ENCODE data around the gene MAP1LC3B2. TPM values are rescaled to one million over a fixed set of nuclear protein-coding genes. Genes with fewer than 3 reads are reported as not detected.

Gene MAP1LC3B2
- total RNA-seq, 2 experiments from 2014 or later = 0.54 to 1.7 TPM

DNA sequence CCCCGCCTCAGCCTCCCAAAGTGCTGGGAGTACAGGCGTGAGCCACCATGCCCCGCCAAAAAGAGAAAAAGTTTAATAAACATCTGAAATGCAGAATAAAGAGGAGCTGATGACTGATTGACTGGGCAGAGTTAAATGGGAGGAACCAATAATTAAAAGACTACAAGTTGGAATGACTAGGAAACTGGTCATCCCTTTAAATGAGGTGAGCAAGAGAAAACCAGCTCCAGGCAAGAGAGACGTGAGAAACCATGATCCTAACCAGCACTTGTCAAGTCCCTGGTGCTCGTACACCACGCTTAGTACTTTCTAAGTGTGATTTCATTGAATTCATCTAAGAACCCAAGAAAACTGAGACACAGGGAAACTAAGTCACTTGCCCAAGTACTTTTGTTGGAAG lies 47.9 kb downstream of the MAP1LC3B2 start:
- Mint-ChIP-seq H3K36me3 (no peaks in the 10 kb centered on the region), H3K4me3 (no peak overlapping the region), H3K27me3 (peaks cover 13% of the 10 kb centered on the region), H3K27ac (no peak overlapping the region), H3K9me3 (ENCODE audit: low read depth) (no peaks in the 10 kb centered on the region), H3K4me1 (peaks cover 16% of the 10 kb centered on the region)
- CTCF ChIA-PET = interaction anchor here (0.6 kb wide), 1 partner anchor 139 kb away, joined by 3 read pairs; no protein-coding TSS in a partner anchor
- ATAC-seq (no peak), DNase-seq (no peak)

- DNase-seq = peak; percentile 48
- CTCF ChIA-PET = interaction anchor here (0.7 to 2.6 kb wide), 9 partner anchors 9 to 626 kb away, joined by 3 to 10 read pairs (median 3); no protein-coding TSS in a partner anchor
- Mint-ChIP-seq H3K9me3 (ENCODE audit: low read depth) (no peaks in the 10 kb centered on the region), H3K4me3 (no peak overlapping the region), H3K27ac (no peak overlapping the region), H3K4me1 (peaks cover 11% of the 10 kb centered on the region), H3K27me3 (peaks cover 15% of the 10 kb centered on the region), H3K36me3 (no peaks in the 10 kb centered on the region)
- ATAC-seq = no peak
These were observed 50.3 kb downstream of the MAP1LC3B2 start for GRCh38 chr12:116609319-116610114.

- Mint-ChIP-seq H3K27ac (no peak overlapping the region), H3K4me1 (peaks cover 9% of the 10 kb centered on the region), H3K27me3 (peaks cover 8% of the 10 kb centered on the region), H3K4me3 (no peak overlapping the region), H3K36me3 (no peaks in the 10 kb centered on the region), H3K9me3 (ENCODE audit: low read depth) (no peaks in the 10 kb centered on the region)
- peak; percentile 64 for ATAC-seq
- DNase-seq = peak; percentile 53
- CTCF ChIA-PET = interaction anchor here (1.2 to 2.6 kb wide), 2 partner anchors 11 to 474 kb away, joined by 4 to 10 read pairs; no protein-coding TSS in a partner anchor
These were observed 51.9 kb downstream of the MAP1LC3B2 start for GRCh38 chr12:116610971-116611541.

DNA sequence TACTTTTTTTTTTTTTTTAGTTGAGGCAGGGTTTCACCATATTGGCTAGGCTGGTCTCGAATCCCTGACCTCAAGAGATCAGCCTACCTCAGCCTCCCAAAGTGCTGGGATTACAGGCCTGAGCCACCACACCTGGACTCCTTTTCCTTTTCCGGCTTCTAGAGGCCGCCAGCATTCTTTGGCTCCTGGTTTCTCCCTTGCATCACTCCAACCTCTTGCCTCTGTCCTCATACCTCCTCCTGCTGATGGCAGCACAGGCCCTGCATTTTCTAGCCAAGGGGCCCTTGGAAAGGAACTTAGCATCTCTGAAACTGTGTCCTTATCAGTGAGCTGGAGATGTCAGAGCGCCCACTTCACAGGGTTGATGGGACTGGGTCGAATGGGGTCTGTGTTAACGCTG lies 53.3 kb downstream of the MAP1LC3B2 start:
- peaks cover 5% of the 10 kb centered on the region for H3K27me3 Mint-ChIP-seq
- peaks cover 9% of the 10 kb centered on the region for H3K4me1 Mint-ChIP-seq
- no peak overlapping the region for H3K4me3 Mint-ChIP-seq
- DNase-seq (no peak), ATAC-seq (no peak)
- no peaks in the 10 kb centered on the region for H3K9me3 Mint-ChIP-seq (ENCODE audit: low read depth)
- no peak overlapping the region for H3K27ac Mint-ChIP-seq
- H3K36me3 Mint-ChIP-seq = no peaks in the 10 kb centered on the region
- CTCF ChIA-PET = no interaction called here

DNA sequence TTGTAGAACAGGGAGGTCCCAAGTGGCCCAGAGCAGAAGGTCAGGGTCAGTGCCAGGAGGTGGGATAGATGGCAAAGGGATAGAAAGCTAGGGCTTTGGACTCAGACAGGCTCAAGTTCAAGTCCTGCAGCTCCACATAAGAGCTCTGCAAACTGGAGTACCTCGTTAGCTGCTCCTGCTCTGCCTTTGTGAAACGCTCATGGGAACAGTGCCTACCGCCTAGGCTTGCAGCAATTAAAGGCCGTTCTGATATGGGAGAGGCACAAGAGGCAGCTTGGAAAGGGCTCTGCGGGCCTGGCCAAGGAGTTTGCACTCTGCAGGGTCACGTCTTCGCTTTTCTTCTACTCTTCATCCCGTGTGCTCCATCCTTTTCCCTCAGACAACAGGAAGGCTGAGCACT lies 54.1 kb downstream of the MAP1LC3B2 start:
- Mint-ChIP-seq H3K27ac (no peak overlapping the region), H3K27me3 (peaks cover 5% of the 10 kb centered on the region), H3K4me1 (peaks cover 9% of the 10 kb centered on the region), H3K9me3 (ENCODE audit: low read depth) (no peaks in the 10 kb centered on the region), H3K36me3 (no peaks in the 10 kb centered on the region), H3K4me3 (no peak overlapping the region)
- DNase-seq (no peak), ATAC-seq (no peak)
- CTCF ChIA-PET = interaction anchor here (1.7 kb wide), 1 partner anchor 12 kb away, joined by 8 read pairs; no protein-coding TSS in a partner anchor

- CTCF ChIA-PET = interaction anchor here (0.6 to 1.7 kb wide), 2 partner anchors 13 to 23 kb away, joined by 3 to 8 read pairs; no protein-coding TSS in a partner anchor
- H3K27me3 Mint-ChIP-seq = peaks cover 9% of the 10 kb centered on the region
- no peak overlapping the region for H3K4me3 Mint-ChIP-seq
- no peaks in the 10 kb centered on the region for H3K36me3 Mint-ChIP-seq
- no peak overlapping the region for H3K27ac Mint-ChIP-seq
- no peaks in the 10 kb centered on the region for H3K9me3 Mint-ChIP-seq (ENCODE audit: low read depth)
- DNase-seq (no peak), ATAC-seq (no peak)
- peaks cover 9% of the 10 kb centered on the region for H3K4me1 Mint-ChIP-seq
These were observed 55.2 kb downstream of the MAP1LC3B2 start for GRCh38 chr12:116614194-116614915.

DNA sequence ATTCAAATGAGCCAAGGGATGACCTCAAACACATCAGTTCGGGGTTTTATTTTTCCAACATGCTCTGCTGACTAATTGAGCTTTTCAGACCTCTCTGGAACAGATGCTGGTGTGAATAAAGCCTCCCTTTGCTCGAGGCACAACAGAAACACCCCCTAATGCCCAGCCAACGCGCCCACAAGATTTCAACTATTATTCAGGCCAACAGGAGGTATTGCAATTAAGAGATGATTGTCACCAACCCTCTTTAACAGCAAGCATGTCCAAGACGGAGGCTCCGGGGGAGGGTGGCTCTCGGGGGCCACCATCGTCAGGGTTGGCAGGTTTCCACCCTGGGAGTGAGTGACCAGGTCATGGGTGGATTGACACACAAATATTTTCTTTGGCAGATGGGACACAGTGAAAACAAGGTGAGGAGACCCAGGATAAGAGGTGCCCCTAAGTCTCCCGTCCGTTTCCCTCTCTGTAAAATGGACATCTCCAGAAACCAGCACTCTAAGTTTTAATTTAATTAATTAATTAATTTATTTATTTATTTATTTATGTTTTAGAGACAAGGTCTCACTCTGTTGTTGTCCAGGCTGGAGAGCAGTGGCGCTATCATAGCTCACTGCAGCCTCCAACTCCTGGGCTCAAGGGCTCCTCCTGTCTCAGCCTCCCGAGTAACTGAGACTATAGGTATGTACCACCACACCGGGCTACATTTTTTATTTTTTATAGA lies 56.1 kb downstream of the MAP1LC3B2 start:
- Mint-ChIP-seq H3K9me3 (ENCODE audit: low read depth) (no peaks in the 10 kb centered on the region), H3K36me3 (no peaks in the 10 kb centered on the region), H3K27me3 (peaks cover 13% of the 10 kb centered on the region), H3K4me3 (no peak overlapping the region), H3K4me1 (peaks cover 9% of the 10 kb centered on the region), H3K27ac (no peak overlapping the region)
- CTCF ChIA-PET = no interaction called here
- no peak for ATAC-seq
- no peak for DNase-seq

DNA sequence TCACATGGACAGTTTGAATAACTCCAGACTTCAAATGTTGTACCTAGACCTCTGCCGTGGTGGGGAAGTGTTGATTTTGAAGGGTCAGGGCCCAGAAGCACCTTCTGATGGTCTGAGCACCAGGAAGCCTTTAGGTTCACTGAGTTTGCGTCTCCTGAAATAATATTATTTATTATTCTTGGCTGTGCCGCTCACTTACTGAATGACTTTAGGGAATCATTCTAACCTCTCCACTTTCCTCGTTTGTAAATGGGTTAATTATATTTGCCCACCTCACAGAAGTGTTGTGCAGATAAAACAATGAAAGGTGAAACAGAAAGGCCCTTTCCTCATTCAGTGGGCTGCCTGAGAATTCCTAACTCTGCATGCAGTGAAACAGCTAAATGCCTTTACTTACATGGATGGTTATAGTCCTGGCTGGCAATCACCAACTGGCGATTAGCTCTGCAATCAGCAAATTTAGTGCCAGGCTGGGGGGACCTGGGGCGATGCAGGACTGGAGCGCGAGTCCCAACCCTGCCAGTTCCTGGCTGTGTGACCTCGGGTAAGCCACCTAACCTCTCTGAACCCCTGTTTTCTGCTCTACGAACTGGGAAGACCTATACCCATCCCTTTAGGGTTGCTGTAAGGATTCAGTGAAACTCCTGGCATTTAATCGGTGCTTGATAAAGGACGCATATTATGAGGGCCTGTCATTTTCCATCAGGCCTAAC lies 57.5 kb downstream of the MAP1LC3B2 start:
- Mint-ChIP-seq H3K9me3 (ENCODE audit: low read depth) (no peaks in the 10 kb centered on the region), H3K27me3 (peaks cover 16% of the 10 kb centered on the region), H3K27ac (no peak overlapping the region), H3K4me1 (no peaks in the 10 kb centered on the region), H3K36me3 (no peaks in the 10 kb centered on the region), H3K4me3 (no peak overlapping the region)
- CTCF ChIA-PET = interaction anchor here (0.5 kb wide), 1 partner anchor 426 kb away, joined by 3 read pairs; no protein-coding TSS in a partner anchor
- DNase-seq = no peak
- no peak for ATAC-seq

DNA sequence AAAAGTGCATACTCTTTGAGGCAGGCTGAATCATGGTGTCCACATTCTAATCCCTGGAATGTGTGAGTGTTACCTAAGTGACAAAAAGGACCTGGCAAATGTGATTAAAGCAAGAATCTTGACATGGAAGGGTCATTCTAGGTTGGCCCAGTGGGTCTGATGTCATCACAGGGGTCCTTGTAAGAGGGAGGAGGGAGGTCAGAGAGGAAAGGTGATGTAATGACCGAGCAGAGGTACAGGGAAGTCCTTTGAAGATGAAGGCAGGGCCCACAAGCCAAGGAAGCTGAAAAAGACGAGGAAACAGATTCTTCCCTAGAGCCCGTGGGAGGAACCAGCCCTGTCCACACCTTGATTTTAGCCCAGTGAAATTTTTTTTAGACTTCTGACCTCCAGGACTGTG lies 60.1 kb downstream of the MAP1LC3B2 start:
- ATAC-seq = no peak
- Mint-ChIP-seq H3K27ac (no peak overlapping the region), H3K36me3 (no peaks in the 10 kb centered on the region), H3K4me1 (no peaks in the 10 kb centered on the region), H3K4me3 (no peak overlapping the region), H3K9me3 (ENCODE audit: low read depth) (peaks cover 2% of the 10 kb centered on the region), H3K27me3 (peaks cover 18% of the 10 kb centered on the region)
- DNase-seq = no peak
- CTCF ChIA-PET = no interaction called here

GRCh38 chr12:116620124-116620491 lies 60.9 kb downstream of the MAP1LC3B2 start:
- Mint-ChIP-seq H3K27ac (no peak overlapping the region), H3K9me3 (ENCODE audit: low read depth) (peaks cover 2% of the 10 kb centered on the region), H3K27me3 (peaks cover 17% of the 10 kb centered on the region), H3K36me3 (no peaks in the 10 kb centered on the region), H3K4me1 (no peaks in the 10 kb centered on the region), H3K4me3 (no peak overlapping the region)
- DNase-seq = no peak
- no peak for ATAC-seq
- CTCF ChIA-PET = interaction anchor here (1.4 kb wide), 1 partner anchor 9 kb away, joined by 3 read pairs; no protein-coding TSS in a partner anchor

GRCh38 chr12:116620492-116621191 lies 61.5 kb downstream of the MAP1LC3B2 start:
- Mint-ChIP-seq H3K27ac (no peak overlapping the region), H3K27me3 (peaks cover 15% of the 10 kb centered on the region), H3K4me3 (no peak overlapping the region), H3K9me3 (ENCODE audit: low read depth) (peaks cover 2% of the 10 kb centered on the region), H3K4me1 (no peaks in the 10 kb centered on the region), H3K36me3 (no peaks in the 10 kb centered on the region)
- ATAC-seq = no peak
- CTCF ChIA-PET = interaction anchor here (1.4 kb wide), 1 partner anchor 9 kb away, joined by 3 read pairs; no protein-coding TSS in a partner anchor
- DNase-seq = no peak

DNA sequence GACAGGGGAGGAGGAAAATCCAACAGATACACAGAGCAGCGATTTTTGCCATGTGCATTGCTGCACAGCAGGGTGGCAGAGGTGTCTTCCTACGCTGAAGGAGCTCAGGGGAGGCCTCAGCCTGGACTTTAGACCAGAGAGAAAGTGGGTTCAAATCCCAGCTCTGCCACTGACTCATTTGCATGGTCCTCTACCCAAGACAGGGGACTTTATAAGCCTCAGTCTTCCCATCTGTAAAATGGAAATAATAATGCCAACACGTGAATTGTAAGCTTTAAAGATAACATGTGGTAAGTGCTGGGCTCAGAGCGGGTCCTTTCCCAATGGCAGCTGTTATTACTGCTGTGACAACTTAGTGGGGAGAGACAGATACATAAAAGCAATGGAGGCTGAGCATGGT lies 62.0 kb downstream of the MAP1LC3B2 start:
- H3K36me3 Mint-ChIP-seq = no peaks in the 10 kb centered on the region
- H3K4me3 Mint-ChIP-seq = no peak overlapping the region
- peaks cover 2% of the 10 kb centered on the region for H3K9me3 Mint-ChIP-seq (ENCODE audit: low read depth)
- ATAC-seq = no peak
- peaks cover 15% of the 10 kb centered on the region for H3K27me3 Mint-ChIP-seq
- no peak overlapping the region for H3K27ac Mint-ChIP-seq
- CTCF ChIA-PET = interaction anchor here (1.4 kb wide), 1 partner anchor 8 kb away, joined by 3 read pairs; no protein-coding TSS in a partner anchor
- no peak for DNase-seq
- no peaks in the 10 kb centered on the region for H3K4me1 Mint-ChIP-seq

Data from activated CD8-positive, alpha-beta memory T cell treated with anti-CD3 and anti-CD28 coated beads, Interleukin-2, amount 10 ng/mL, durations not matched to agents 7 days and 5 days (primary cell).